Lower lobe of right lung (tissue), 2 donors: ENCODE results near the gene SLC7A11. TPM values are rescaled to one million over a fixed set of nuclear protein-coding genes. Genes with fewer than 3 reads are reported as not detected.

Experiments used
- ATAC-seq, 2 donors: fragments of 200-7000 bp; cut with Tn5 transposase; one replicate each; pipeline ENCODE4 v1.9.1; 2020 to 2022; ENCODE audit warnings: mild to moderate bottlenecking in 2 of 2, moderate library complexity in 2 of 2
- DNase-seq: peaks from one replicate; pipeline ENCODE4 v3.0.0-alpha.2; 2020
- H3K27ac ChIP-seq: fragments of 200-600 bp; one replicate; pipeline ENCODE4 v1.8.0; 2022
- H3K27me3 ChIP-seq: fragments of 200-600 bp; one replicate; pipeline ENCODE4 v1.8.0; 2022; ENCODE audit warnings: low read depth
- H3K36me3 ChIP-seq: fragments of 200-600 bp; one replicate; pipeline ENCODE4 v1.8.0; 2022; ENCODE audit warnings: mild to moderate bottlenecking
- H3K4me1 ChIP-seq: fragments of 200-600 bp; one replicate; pipeline ENCODE4 v1.8.0; 2022
- H3K4me3 ChIP-seq: fragments of 200-600 bp; one replicate; pipeline ENCODE4 v1.8.0; 2022; ENCODE audit warnings: mild to moderate bottlenecking
- H3K9me3 ChIP-seq: fragments of 200-600 bp; one replicate; pipeline ENCODE4 v1.8.0; 2022
- intact Hi-C: fragments of 100-400 bp; cut with DNase I; formaldehyde crosslinking; loops from one replicate; pipeline ENCODE4 v1.11.0; 2022
- total RNA-seq: library from RNA; stranded (reverse); fragmentation: NEBNext Ultra II Directional; extraction: Animal tissue kit (Norgen Biotek cat#: 25700); gene quantifications from one replicate; pipeline ENCODE4 v1.2.1, GENCODE V29; 2021
- TF ChIP-seq, protein P1 (sequence below): fragments of 200-600 bp; IDR thresholded peaks from one replicate; pipeline ENCODE4 v1.8.0; 2022; ENCODE audit warnings: antibody characterized with exemption, mild to moderate bottlenecking
- donor health status: DM: no; HTN: yes; CAD: no; lungs with severe emphysema.

Gene SLC7A11
- total RNA-seq, 1 donor from 2014 or later, result 3.2 TPM

DNA sequence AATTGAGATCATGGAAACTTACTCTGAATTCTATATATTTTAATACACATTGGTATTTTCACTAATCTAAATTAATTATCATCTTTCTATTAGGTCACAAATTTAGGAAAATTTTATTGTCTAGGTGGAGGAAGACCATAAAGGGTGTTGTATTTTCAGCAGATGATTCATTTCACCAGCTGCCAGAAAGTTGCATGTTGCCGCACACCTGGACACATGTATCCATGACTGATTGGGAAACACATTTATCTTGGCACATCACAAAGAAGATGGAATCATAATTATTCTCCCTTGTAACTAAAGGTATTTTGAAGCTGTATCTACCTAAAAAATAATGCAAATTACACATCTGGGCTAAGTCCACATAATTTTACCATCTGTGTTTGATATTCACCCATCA is 33.1 kb downstream of the SLC7A11 start:
- no peak for DNase-seq
- Histone ChIP-seq H3K27ac (no peak overlapping the region), H3K36me3 (no peaks in the 10 kb centered on the region), H3K27me3 (no peaks in the 10 kb centered on the region), H3K4me1 (no peaks in the 10 kb centered on the region), H3K9me3 (no peaks in the 10 kb centered on the region), H3K4me3 (no peak overlapping the region)
- TF ChIP-seq, protein P1, sequence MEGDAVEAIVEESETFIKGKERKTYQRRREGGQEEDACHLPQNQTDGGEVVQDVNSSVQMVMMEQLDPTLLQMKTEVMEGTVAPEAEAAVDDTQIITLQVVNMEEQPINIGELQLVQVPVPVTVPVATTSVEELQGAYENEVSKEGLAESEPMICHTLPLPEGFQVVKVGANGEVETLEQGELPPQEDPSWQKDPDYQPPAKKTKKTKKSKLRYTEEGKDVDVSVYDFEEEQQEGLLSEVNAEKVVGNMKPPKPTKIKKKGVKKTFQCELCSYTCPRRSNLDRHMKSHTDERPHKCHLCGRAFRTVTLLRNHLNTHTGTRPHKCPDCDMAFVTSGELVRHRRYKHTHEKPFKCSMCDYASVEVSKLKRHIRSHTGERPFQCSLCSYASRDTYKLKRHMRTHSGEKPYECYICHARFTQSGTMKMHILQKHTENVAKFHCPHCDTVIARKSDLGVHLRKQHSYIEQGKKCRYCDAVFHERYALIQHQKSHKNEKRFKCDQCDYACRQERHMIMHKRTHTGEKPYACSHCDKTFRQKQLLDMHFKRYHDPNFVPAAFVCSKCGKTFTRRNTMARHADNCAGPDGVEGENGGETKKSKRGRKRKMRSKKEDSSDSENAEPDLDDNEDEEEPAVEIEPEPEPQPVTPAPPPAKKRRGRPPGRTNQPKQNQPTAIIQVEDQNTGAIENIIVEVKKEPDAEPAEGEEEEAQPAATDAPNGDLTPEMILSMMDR, result no peak
- ATAC-seq, result no peak
- intact Hi-C loops, result no loop called here

DNA sequence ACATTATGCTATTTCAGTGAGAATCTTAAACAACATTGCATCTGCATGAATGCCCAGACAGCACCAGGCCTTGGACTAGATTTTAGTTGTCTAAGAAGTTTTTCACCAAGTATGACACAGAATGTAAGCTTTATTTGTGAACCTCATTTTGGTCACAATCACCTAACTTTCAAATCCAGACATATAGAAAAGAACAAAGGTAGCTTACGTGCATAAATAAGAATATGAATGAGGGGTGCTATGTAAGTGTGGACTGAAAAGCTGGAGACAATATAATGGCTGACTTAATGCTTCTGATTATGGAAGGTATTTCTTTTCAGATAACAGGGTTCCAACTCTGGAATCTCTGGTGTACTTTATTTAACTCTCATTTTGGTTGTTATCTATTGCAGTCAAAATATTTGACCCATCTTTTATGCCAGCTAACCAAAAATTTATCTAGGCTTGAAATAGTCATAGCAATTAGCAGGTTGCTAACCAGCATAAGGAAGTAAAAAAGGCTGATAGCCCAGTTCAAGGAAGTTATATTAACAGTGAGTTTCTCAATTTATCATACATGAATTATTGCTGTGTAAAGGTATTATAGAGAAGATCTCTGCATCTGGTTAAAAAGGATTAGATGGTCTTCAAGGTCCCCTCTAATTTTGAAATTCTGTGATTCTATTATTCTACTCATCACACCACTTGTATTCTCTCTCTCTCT is 36.5 kb downstream of the SLC7A11 start:
- TF ChIP-seq, protein P1, result no peak
- Histone ChIP-seq H3K27ac (no peak overlapping the region), H3K4me1 (no peaks in the 10 kb centered on the region), H3K4me3 (no peak overlapping the region), H3K27me3 (no peaks in the 10 kb centered on the region), H3K9me3 (no peaks in the 10 kb centered on the region), H3K36me3 (no peaks in the 10 kb centered on the region)
- ATAC-seq (no peak), DNase-seq (no peak)
- intact Hi-C loops, result no loop called here

- H3K27me3 ChIP-seq, result no peaks in the 10 kb centered on the region
- no peak overlapping the region for H3K4me3 ChIP-seq
- H3K9me3 ChIP-seq, result no peaks in the 10 kb centered on the region
- no peaks in the 10 kb centered on the region for H3K36me3 ChIP-seq
- intact Hi-C loops, result no loop called here
- TF ChIP-seq, protein P1, result no peak
- ATAC-seq, result no peak
- H3K4me1 ChIP-seq, result no peaks in the 10 kb centered on the region
- no peak for DNase-seq
- H3K27ac ChIP-seq, result no peak overlapping the region
Observed at GRCh38 chr4:138204507-138204906, 37.6 kb downstream of the SLC7A11 start.

DNA sequence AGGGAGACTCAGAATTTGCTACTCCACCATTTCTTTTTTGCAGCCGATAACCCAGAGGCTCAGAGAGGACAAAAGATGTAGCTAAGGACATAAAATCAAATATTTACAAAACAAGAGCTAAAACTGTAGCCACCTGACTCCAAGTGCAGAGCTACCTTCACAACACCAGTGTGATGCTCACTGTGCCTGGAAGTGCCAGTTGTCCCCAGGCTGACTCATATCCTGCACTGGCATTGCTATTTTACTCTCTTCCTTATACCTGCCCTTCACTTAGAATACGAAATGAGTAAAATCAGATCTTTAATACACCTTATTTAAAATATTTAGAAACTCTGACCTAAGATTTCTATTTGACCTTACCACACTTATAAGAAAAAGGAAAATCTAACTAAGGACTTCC is 39.5 kb downstream of the SLC7A11 start:
- intact Hi-C loops, result no loop called here
- H3K27ac ChIP-seq, result no peak overlapping the region
- no peak overlapping the region for H3K4me3 ChIP-seq
- no peaks in the 10 kb centered on the region for H3K4me1 ChIP-seq
- ATAC-seq (no peak), DNase-seq (no peak)
- no peaks in the 10 kb centered on the region for H3K36me3 ChIP-seq
- no peaks in the 10 kb centered on the region for H3K9me3 ChIP-seq
- TF ChIP-seq, protein P1, result no peak
- H3K27me3 ChIP-seq, result no peaks in the 10 kb centered on the region

DNA sequence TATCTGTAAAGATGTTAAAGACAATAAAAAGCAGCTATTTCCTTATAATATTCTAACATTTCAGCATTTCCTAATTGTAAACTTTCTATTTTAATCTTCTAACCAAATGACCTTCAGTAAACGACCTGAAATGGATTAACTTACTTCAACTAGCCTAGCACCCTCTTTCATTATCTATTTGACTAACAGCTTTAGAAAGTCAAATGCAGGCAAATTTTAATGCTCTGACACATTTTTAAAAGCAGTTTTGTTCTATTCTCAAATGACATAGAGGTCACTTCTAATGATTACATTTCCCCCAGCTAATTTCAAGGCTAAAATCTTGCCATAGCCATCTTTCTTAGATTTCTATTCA is 41.9 kb downstream of the SLC7A11 start:
- Histone ChIP-seq H3K27me3 (no peaks in the 10 kb centered on the region), H3K27ac (no peak overlapping the region), H3K9me3 (no peaks in the 10 kb centered on the region), H3K36me3 (no peaks in the 10 kb centered on the region), H3K4me1 (no peaks in the 10 kb centered on the region), H3K4me3 (no peak overlapping the region)
- intact Hi-C loops, result no loop called here
- no peak for ATAC-seq
- no peak for DNase-seq
- TF ChIP-seq, protein P1, result no peak
